ENCODE results near the gene CAMTA1.

The CAMTA1 gene

GRCh38 chr1:7489586-7489985 lies 704.3 kb downstream of the CAMTA1 start:
- Histone ChIP-seq H3K36me3 (ENCODE audit: control insufficient read depth in 5 of 5, insufficient read depth in 5 of 5, low read length in 5 of 5) (no peaks in the 10 kb centered on the region), H3K27me3 (ENCODE audit: control insufficient read depth in 5 of 5, insufficient read depth in 4 of 5, low read length in 5 of 5) (peaks cover 2 to 22% (median 2%) of the 10 kb centered on the region in 5 donors), H3K9ac (ENCODE audit: low read length in 5 of 5) (no peak overlapping the region), H3K4me3 (ENCODE audit: low read depth in 1 of 5, low read length in 5 of 5) (no peak overlapping the region), H3K4me1 (ENCODE audit: control insufficient read depth in 5 of 5, insufficient read depth in 5 of 5, low read length in 5 of 5) (peaks cover 0 to 25% (median 0%) of the 10 kb centered on the region in 5 donors), H3K9me3 (ENCODE audit: control insufficient read depth in 5 of 5, low read length in 5 of 5) (no peaks in the 10 kb centered on the region), H3K27ac (ENCODE audit: low read depth, low read length) (no peak overlapping the region)

GRCh38 chr1:7490576-7490975 lies 705.3 kb downstream of the CAMTA1 start:
- Histone ChIP-seq H3K4me3 (ENCODE audit: low read depth in 1 of 5, low read length in 5 of 5) (no peak overlapping the region), H3K4me1 (ENCODE audit: control insufficient read depth in 5 of 5, insufficient read depth in 5 of 5, low read length in 5 of 5) (peaks cover 0 to 25% (median 0%) of the 10 kb centered on the region in 5 donors), H3K36me3 (ENCODE audit: control insufficient read depth in 5 of 5, insufficient read depth in 5 of 5, low read length in 5 of 5) (no peaks in the 10 kb centered on the region), H3K27ac (ENCODE audit: low read depth, low read length) (no peak overlapping the region), H3K9me3 (ENCODE audit: control insufficient read depth in 5 of 5, low read length in 5 of 5) (no peaks in the 10 kb centered on the region), H3K27me3 (ENCODE audit: control insufficient read depth in 5 of 5, insufficient read depth in 4 of 5, low read length in 5 of 5) (peaks cover 2 to 18% (median 3%) of the 10 kb centered on the region in 5 donors), H3K9ac (ENCODE audit: low read length in 5 of 5) (no peak overlapping the region)

- H3K27me3 ChIP-seq (ENCODE audit: control insufficient read depth in 5 of 5, insufficient read depth in 4 of 5, low read length in 5 of 5): peaks cover 2 to 18% (median 5%) of the 10 kb centered on the region in 5 donors
- no peaks in the 10 kb centered on the region for H3K9me3 ChIP-seq (ENCODE audit: control insufficient read depth in 5 of 5, low read length in 5 of 5)
- H3K36me3 ChIP-seq (ENCODE audit: control insufficient read depth in 5 of 5, insufficient read depth in 5 of 5, low read length in 5 of 5): no peaks in the 10 kb centered on the region
- no peak overlapping the region for H3K9ac ChIP-seq (ENCODE audit: low read length in 5 of 5)
- H3K27ac ChIP-seq (ENCODE audit: low read depth, low read length): peak overlapping the region; percentile 51
- peaks cover 0 to 25% (median 0%) of the 10 kb centered on the region in 5 donors for H3K4me1 ChIP-seq (ENCODE audit: control insufficient read depth in 5 of 5, insufficient read depth in 5 of 5, low read length in 5 of 5)
- peak overlapping the region in 3 of 5 donors; percentile 3 to 14 (median 6) for H3K4me3 ChIP-seq (ENCODE audit: low read depth in 1 of 5, low read length in 5 of 5)
Observed at GRCh38 chr1:7491109-7491817, 706.0 kb downstream of the CAMTA1 start.

GRCh38 chr1:7491818-7492173 lies 706.5 kb downstream of the CAMTA1 start:
- Histone ChIP-seq H3K27me3 (ENCODE audit: control insufficient read depth in 5 of 5, insufficient read depth in 4 of 5, low read length in 5 of 5) (peaks cover 2 to 20% (median 6%) of the 10 kb centered on the region in 5 donors), H3K4me3 (ENCODE audit: low read depth in 1 of 5, low read length in 5 of 5) (peak overlapping the region in 3 of 5 donors; percentile 6 to 22 (median 14)), H3K4me1 (ENCODE audit: control insufficient read depth in 5 of 5, insufficient read depth in 5 of 5, low read length in 5 of 5) (peaks cover 0 to 25% (median 0%) of the 10 kb centered on the region in 5 donors), H3K9me3 (ENCODE audit: control insufficient read depth in 5 of 5, low read length in 5 of 5) (no peaks in the 10 kb centered on the region), H3K9ac (ENCODE audit: low read length in 5 of 5) (no peak overlapping the region), H3K36me3 (ENCODE audit: control insufficient read depth in 5 of 5, insufficient read depth in 5 of 5, low read length in 5 of 5) (no peaks in the 10 kb centered on the region), H3K27ac (ENCODE audit: low read depth, low read length) (no peak overlapping the region)

DNA sequence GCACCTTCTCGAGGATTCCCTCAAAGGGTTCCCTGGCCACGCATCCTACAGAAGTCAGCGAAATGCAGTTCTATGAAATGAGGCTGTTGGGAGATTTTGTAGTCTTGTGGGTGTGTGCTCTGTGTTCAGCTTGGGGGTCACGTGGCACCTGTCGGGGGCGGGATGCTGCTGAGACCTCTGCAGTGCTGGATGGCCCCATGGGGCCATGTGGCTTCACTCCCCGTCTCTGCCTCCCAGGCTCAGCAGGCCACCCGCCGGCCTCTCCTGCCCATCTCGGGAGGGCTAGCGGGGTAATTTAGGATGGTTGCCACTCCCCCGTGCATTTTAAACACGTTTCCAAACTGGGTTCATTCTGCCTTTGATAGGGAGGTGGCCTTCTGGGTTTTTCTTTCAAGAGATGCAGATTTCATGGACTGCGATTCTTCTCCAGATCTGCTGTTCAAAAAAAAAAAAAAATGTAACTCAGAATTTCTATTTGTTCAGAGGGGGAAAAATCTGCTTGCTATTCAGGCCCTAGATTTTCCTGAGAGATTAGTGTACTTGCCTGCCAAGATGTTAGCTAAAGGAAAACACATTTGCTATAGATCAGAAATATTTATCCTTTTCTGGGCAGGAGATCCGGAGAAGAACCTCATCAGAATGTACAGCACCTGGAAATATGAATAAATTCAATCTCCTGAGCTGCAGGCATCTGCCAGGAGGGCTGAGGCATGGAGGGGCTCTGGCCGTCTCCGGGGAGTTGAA lies 708.6 kb downstream of the CAMTA1 start:
- peaks cover 0 to 25% (median 0%) of the 10 kb centered on the region in 5 donors for H3K4me1 ChIP-seq (ENCODE audit: control insufficient read depth in 5 of 5, insufficient read depth in 5 of 5, low read length in 5 of 5)
- no peak overlapping the region for H3K27ac ChIP-seq (ENCODE audit: low read depth, low read length)
- H3K9me3 ChIP-seq (ENCODE audit: control insufficient read depth in 5 of 5, low read length in 5 of 5): no peaks in the 10 kb centered on the region
- H3K9ac ChIP-seq (ENCODE audit: low read length in 5 of 5): no peak overlapping the region
- no peaks in the 10 kb centered on the region for H3K36me3 ChIP-seq (ENCODE audit: control insufficient read depth in 5 of 5, insufficient read depth in 5 of 5, low read length in 5 of 5)
- H3K4me3 ChIP-seq (ENCODE audit: low read depth in 1 of 5, low read length in 5 of 5): no peak overlapping the region
- H3K27me3 ChIP-seq (ENCODE audit: control insufficient read depth in 5 of 5, insufficient read depth in 4 of 5, low read length in 5 of 5): peaks cover 2 to 18% (median 6%) of the 10 kb centered on the region in 5 donors

DNA sequence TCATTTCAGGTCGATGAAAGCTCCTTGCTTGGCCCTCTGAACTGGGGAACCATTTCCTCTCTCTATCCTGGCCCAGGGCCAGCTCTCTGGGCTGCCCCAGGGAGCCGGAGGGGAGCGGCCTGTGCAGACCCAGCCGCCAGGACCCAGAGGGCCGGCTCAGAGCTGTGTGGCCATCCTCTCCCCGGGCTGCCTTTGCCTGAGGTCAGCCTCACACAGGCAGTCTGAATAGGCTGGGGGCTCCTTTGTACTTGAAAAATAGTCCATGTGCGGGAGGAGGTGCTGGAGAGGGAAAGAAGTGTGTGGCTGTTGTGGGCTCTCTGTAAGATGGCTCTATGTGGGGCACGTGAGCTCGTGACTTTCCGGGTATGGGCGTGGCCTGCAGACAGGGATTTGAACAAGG lies 710.7 kb downstream of the CAMTA1 start:
- Histone ChIP-seq H3K36me3 (ENCODE audit: control insufficient read depth in 5 of 5, insufficient read depth in 5 of 5, low read length in 5 of 5) (no peaks in the 10 kb centered on the region), H3K9ac (ENCODE audit: low read length in 5 of 5) (no peak overlapping the region), H3K27ac (ENCODE audit: low read depth, low read length) (no peak overlapping the region), H3K9me3 (ENCODE audit: control insufficient read depth in 5 of 5, low read length in 5 of 5) (no peaks in the 10 kb centered on the region), H3K4me1 (ENCODE audit: control insufficient read depth in 5 of 5, insufficient read depth in 5 of 5, low read length in 5 of 5) (peaks cover 0 to 11% (median 3%) of the 10 kb centered on the region in 5 donors), H3K27me3 (ENCODE audit: control insufficient read depth in 5 of 5, insufficient read depth in 4 of 5, low read length in 5 of 5) (peaks cover 0 to 18% (median 5%) of the 10 kb centered on the region in 5 donors), H3K4me3 (ENCODE audit: low read depth in 1 of 5, low read length in 5 of 5) (no peak overlapping the region)

DNA sequence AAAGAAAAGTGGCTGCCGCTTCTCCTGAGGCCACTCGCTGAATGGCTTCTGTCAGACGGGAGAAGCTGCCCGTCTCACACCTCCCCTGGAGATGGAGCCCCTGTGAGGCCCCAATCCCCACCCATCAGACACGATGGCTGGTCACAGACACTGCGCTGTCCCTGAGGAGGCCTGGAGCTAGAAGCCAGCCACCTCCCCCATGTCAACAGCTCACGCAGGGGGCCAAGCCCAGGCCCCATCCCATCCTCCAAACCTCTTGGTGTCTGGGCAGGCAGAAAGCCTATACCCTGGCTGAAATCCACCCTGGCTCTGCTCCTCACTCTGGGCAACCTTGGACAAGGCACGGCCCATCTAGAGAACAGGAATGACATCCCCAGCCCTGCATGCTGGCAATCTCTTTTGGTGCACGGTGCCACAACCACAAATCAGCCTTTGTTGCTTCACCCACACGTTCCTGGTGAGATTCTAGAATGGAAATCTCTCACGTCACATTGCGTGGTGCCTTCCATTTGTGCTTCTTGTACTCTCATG lies 711.9 kb downstream of the CAMTA1 start:
- Histone ChIP-seq H3K27ac (ENCODE audit: low read depth, low read length) (no peak overlapping the region), H3K36me3 (ENCODE audit: control insufficient read depth in 5 of 5, insufficient read depth in 5 of 5, low read length in 5 of 5) (no peaks in the 10 kb centered on the region), H3K9me3 (ENCODE audit: control insufficient read depth in 5 of 5, low read length in 5 of 5) (no peaks in the 10 kb centered on the region), H3K4me3 (ENCODE audit: low read depth in 1 of 5, low read length in 5 of 5) (no peak overlapping the region), H3K27me3 (ENCODE audit: control insufficient read depth in 5 of 5, insufficient read depth in 4 of 5, low read length in 5 of 5) (peaks cover 3 to 17% (median 6%) of the 10 kb centered on the region in 5 donors), H3K4me1 (ENCODE audit: control insufficient read depth in 5 of 5, insufficient read depth in 5 of 5, low read length in 5 of 5) (peaks cover 0 to 6% (median 4%) of the 10 kb centered on the region in 5 donors), H3K9ac (ENCODE audit: low read length in 5 of 5) (no peak overlapping the region)

DNA sequence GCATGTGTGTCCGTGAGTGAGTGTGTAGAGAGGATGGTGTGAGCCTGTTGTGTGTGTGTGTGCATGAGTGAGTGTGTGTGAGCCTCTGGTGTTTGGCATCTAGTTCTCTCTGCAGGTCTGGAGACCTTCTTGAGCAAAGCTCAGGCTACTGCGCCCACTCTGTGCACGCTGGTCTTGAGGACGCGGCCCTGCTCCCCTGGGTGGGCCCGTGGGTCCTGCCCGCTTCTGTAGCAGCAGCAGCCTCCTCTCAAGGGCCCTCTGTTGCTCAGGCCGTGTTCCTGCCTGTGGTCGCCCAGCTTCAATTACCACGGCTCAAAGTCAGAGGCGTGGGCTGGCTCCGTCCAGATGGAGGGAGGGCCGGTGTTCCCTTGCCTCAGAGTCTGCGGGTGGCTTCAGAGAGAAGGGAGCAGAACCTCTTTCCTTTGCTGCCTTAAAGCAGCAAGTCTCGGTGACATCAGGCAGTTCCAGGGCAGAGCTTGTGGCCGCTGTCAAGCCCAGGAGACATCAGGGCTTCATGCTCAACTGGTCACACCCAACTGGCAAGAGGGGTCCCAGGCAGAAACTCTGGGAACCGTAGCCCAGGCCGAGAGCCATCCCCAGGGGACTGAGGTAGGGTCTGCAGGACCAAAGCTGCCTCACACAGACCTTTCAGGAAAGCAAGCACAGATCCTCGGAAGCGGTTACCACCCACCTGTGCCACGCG lies 715.3 kb downstream of the CAMTA1 start:
- peaks cover 0 to 6% (median 4%) of the 10 kb centered on the region in 5 donors for H3K4me1 ChIP-seq (ENCODE audit: control insufficient read depth in 5 of 5, insufficient read depth in 5 of 5, low read length in 5 of 5)
- no peak overlapping the region for H3K27ac ChIP-seq (ENCODE audit: low read depth, low read length)
- no peak overlapping the region for H3K4me3 ChIP-seq (ENCODE audit: low read depth in 1 of 5, low read length in 5 of 5)
- H3K9ac ChIP-seq (ENCODE audit: low read length in 5 of 5): no peak overlapping the region
- H3K9me3 ChIP-seq (ENCODE audit: control insufficient read depth in 5 of 5, low read length in 5 of 5): no peaks in the 10 kb centered on the region
- H3K27me3 ChIP-seq (ENCODE audit: control insufficient read depth in 5 of 5, insufficient read depth in 4 of 5, low read length in 5 of 5): peaks cover 3 to 18% (median 7%) of the 10 kb centered on the region in 5 donors
- H3K36me3 ChIP-seq (ENCODE audit: control insufficient read depth in 5 of 5, insufficient read depth in 5 of 5, low read length in 5 of 5): no peaks in the 10 kb centered on the region

DNA sequence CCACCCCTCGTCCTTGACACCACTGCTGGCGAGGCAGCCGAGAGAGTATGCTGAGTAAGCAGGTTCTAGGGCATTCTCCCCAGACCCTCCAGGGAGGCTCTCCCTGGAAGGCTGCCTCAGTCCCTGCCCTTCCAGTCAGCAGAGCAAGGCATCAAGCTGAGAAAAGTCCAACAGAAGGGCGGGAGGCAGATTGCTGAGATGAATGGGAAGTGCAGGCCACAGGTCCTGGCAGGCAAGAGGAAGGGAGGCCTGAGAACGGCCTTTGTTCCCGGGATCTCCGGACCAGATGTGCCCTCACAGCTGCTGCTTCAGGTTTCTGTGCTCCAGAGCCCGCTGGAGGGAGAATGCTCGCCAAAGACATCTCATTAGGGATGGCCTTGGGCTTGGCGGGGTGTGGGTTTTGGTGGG lies 715.8 kb downstream of the CAMTA1 start:
- Histone ChIP-seq H3K4me1 (ENCODE audit: control insufficient read depth in 5 of 5, insufficient read depth in 5 of 5, low read length in 5 of 5) (peaks cover 0 to 6% (median 4%) of the 10 kb centered on the region in 5 donors), H3K27me3 (ENCODE audit: control insufficient read depth in 5 of 5, insufficient read depth in 4 of 5, low read length in 5 of 5) (peaks cover 0 to 16% (median 7%) of the 10 kb centered on the region in 5 donors), H3K9me3 (ENCODE audit: control insufficient read depth in 5 of 5, low read length in 5 of 5) (no peaks in the 10 kb centered on the region), H3K9ac (ENCODE audit: low read length in 5 of 5) (no peak overlapping the region), H3K27ac (ENCODE audit: low read depth, low read length) (no peak overlapping the region), H3K4me3 (ENCODE audit: low read depth in 1 of 5, low read length in 5 of 5) (no peak overlapping the region), H3K36me3 (ENCODE audit: control insufficient read depth in 5 of 5, insufficient read depth in 5 of 5, low read length in 5 of 5) (no peaks in the 10 kb centered on the region)

Measured in subcutaneous abdominal adipose tissue (tissue), 5 donors.